Measurements from ENCODE around the gene NUMB.
"Not testable (repeated sequence)": the region's sequence is repeated elsewhere in the genome, so short reads cannot be mapped to it uniquely, and the experiment has no call there.

Gene NUMB

GRCh38 chr14:73324533-73324932, 133.8 kb downstream of the NUMB start:
- Histone ChIP-seq H3K9me3 (ENCODE audit: insufficient read depth, low read length) (no peaks in the 10 kb centered on the region), H3K27me3 (ENCODE audit: low read depth, low read length) (no peaks in the 10 kb centered on the region), H3K36me3 (replicated peaks; ENCODE audit: low read depth, low read length) (no peaks in the 10 kb centered on the region), H3K4me3 (ENCODE audit: low read length) (no peak overlapping the region), H2AFZ (ENCODE audit: low read depth, low read length) (no peak overlapping the region), H3K4me1 (ENCODE audit: low read length) (no peaks in the 10 kb centered on the region), H3K27ac (ENCODE audit: low read length) (no peak overlapping the region), H3K9ac (ENCODE audit: low read length) (no peak overlapping the region), H3K79me2 (ENCODE audit: low read length) (no peaks in the 10 kb centered on the region), H3K4me2 (ENCODE audit: low read length) (no peak overlapping the region), H4K20me1 (ENCODE audit: insufficient read depth, low read length) (no peaks in the 10 kb centered on the region)
- TF ChIP-seq, protein P1, sequence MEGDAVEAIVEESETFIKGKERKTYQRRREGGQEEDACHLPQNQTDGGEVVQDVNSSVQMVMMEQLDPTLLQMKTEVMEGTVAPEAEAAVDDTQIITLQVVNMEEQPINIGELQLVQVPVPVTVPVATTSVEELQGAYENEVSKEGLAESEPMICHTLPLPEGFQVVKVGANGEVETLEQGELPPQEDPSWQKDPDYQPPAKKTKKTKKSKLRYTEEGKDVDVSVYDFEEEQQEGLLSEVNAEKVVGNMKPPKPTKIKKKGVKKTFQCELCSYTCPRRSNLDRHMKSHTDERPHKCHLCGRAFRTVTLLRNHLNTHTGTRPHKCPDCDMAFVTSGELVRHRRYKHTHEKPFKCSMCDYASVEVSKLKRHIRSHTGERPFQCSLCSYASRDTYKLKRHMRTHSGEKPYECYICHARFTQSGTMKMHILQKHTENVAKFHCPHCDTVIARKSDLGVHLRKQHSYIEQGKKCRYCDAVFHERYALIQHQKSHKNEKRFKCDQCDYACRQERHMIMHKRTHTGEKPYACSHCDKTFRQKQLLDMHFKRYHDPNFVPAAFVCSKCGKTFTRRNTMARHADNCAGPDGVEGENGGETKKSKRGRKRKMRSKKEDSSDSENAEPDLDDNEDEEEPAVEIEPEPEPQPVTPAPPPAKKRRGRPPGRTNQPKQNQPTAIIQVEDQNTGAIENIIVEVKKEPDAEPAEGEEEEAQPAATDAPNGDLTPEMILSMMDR (IDR thresholded peaks at IDR 0.05; ENCODE audit: low read depth, low read length), result no peak
- TF ChIP-seq EZH2phosphoT487 (IDR thresholded peaks at IDR 0.05; ENCODE audit: low read depth), result no peak

DNA sequence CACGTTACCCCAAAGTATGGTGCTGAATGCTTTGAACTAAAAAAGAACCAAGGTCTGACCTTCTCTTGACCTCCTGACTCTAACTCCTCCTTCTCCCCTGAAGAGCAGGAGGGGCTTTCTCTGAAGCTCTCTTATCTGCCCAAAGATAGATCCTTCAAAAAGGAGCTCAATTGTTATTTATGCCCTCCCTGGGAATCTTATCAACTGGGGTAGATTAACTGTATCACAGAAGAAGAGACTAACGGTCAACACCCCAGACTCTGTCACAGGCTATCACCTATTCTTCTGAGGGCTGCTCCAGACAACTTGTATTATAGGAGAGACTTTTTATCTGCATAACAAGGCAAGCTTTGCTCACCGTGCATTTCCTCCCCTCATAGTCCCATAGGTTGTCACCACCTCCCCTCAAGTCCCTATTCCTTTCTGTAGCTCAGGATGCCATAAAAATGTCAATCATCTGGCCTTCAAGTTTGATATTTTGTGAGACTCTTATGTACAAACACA, 134.4 kb downstream of the NUMB start:
- H3K4me3 ChIP-seq (ENCODE audit: low read length), result no peak overlapping the region
- TF ChIP-seq EZH2phosphoT487 (IDR thresholded peaks at IDR 0.05; ENCODE audit: low read depth), result no peak
- no peak overlapping the region for H2AFZ ChIP-seq (ENCODE audit: low read depth, low read length)
- no peaks in the 10 kb centered on the region for H3K36me3 ChIP-seq (replicated peaks; ENCODE audit: low read depth, low read length)
- H4K20me1 ChIP-seq (ENCODE audit: insufficient read depth, low read length), result no peaks in the 10 kb centered on the region
- H3K27ac ChIP-seq (ENCODE audit: low read length), result no peak overlapping the region
- no peak overlapping the region for H3K4me2 ChIP-seq (ENCODE audit: low read length)
- no peaks in the 10 kb centered on the region for H3K9me3 ChIP-seq (ENCODE audit: insufficient read depth, low read length)
- H3K27me3 ChIP-seq (ENCODE audit: low read depth, low read length), result no peaks in the 10 kb centered on the region
- H3K9ac ChIP-seq (ENCODE audit: low read length), result no peak overlapping the region
- H3K79me2 ChIP-seq (ENCODE audit: low read length), result no peaks in the 10 kb centered on the region
- H3K4me1 ChIP-seq (ENCODE audit: low read length), result no peaks in the 10 kb centered on the region

DNA sequence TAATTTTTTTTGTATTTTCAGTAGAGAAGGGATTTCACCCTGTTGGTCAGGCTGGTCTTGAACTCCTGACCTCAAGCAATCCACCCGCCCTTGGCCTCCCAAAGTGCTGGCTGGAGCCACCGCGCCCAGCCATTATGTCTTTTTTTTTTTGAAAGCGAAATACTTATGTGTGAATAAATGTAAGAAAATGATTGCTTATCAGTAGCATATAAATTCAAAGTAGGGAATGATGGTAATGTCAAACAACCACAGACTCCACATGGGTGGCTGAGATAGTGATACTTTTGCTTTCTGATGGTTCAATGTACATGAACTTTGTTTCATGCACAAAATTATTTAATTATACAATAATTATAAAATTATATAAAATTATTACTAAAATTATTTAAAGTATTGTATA, 145.2 kb downstream of the NUMB start:
- H3K4me1 ChIP-seq (ENCODE audit: low read length), result peaks cover 15% of the 10 kb centered on the region
- H3K9ac ChIP-seq (ENCODE audit: low read length), result no peak overlapping the region
- H3K27me3 ChIP-seq (ENCODE audit: low read depth, low read length), result no peaks in the 10 kb centered on the region
- H3K9me3 ChIP-seq (ENCODE audit: insufficient read depth, low read length), result no peaks in the 10 kb centered on the region
- no peak overlapping the region for H3K4me3 ChIP-seq (ENCODE audit: low read length)
- H4K20me1 ChIP-seq (ENCODE audit: insufficient read depth, low read length), result no peaks in the 10 kb centered on the region
- H3K4me2 ChIP-seq (ENCODE audit: low read length), result no peak overlapping the region
- H3K36me3 ChIP-seq (replicated peaks; ENCODE audit: low read depth, low read length), result peaks cover 2% of the 10 kb centered on the region
- H3K79me2 ChIP-seq (ENCODE audit: low read length), result no peaks in the 10 kb centered on the region
- H3K27ac ChIP-seq (ENCODE audit: low read length), result no peak overlapping the region
- TF ChIP-seq EZH2phosphoT487 (IDR thresholded peaks at IDR 0.05; ENCODE audit: low read depth), result no peak
- TF ChIP-seq, protein P1 (IDR thresholded peaks at IDR 0.05; ENCODE audit: low read depth, low read length), result no peak
- H2AFZ ChIP-seq (ENCODE audit: low read depth, low read length), result no peak overlapping the region

DNA sequence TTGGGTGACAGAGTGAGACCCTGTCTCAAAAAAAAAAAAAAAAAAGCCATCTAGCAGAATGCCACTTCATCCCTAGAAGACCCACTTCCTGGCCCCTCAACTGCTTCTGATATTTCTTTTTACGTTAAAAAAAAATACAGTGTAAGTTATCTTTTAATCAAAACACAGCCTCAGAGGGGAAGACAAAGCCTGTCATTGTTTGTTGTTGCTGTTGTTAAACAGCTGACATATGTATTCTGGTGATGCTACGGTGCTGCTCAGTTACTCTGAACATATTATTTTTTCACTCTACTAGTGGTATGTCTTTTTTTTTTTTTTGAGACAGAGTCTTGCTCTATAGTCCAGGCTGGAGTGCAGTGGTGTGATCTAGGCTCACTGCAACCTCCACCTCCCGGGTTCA, 145.7 kb downstream of the NUMB start:
- Histone ChIP-seq H3K79me2 (ENCODE audit: low read length) (no peaks in the 10 kb centered on the region), H3K27ac (ENCODE audit: low read length) (no peak overlapping the region), H3K4me1 (ENCODE audit: low read length) (peaks cover 15% of the 10 kb centered on the region), H3K36me3 (replicated peaks; ENCODE audit: low read depth, low read length) (peaks cover 2% of the 10 kb centered on the region), H3K4me2 (ENCODE audit: low read length) (no peak overlapping the region), H3K9ac (ENCODE audit: low read length) (no peak overlapping the region), H4K20me1 (ENCODE audit: insufficient read depth, low read length) (no peaks in the 10 kb centered on the region), H3K27me3 (ENCODE audit: low read depth, low read length) (no peaks in the 10 kb centered on the region), H3K4me3 (ENCODE audit: low read length) (no peak overlapping the region), H2AFZ (ENCODE audit: low read depth, low read length) (no peak overlapping the region), H3K9me3 (ENCODE audit: insufficient read depth, low read length) (no peaks in the 10 kb centered on the region)
- TF ChIP-seq EZH2phosphoT487 (IDR thresholded peaks at IDR 0.05; ENCODE audit: low read depth), result no peak
- TF ChIP-seq, protein P1 (IDR thresholded peaks at IDR 0.05; ENCODE audit: low read depth, low read length), result no peak

- H3K9ac ChIP-seq (ENCODE audit: low read length), result no peak overlapping the region
- H3K27ac ChIP-seq (ENCODE audit: low read length), result no peak overlapping the region
- H3K4me2 ChIP-seq (ENCODE audit: low read length), result peak overlapping the region; percentile 64
- H4K20me1 ChIP-seq (ENCODE audit: insufficient read depth, low read length), result no peaks in the 10 kb centered on the region
- H3K4me1 ChIP-seq (ENCODE audit: low read length), result peaks cover 15% of the 10 kb centered on the region
- no peak for TF ChIP-seq EZH2phosphoT487 (IDR thresholded peaks at IDR 0.05; ENCODE audit: low read depth)
- TF ChIP-seq, protein P1 (IDR thresholded peaks at IDR 0.05; ENCODE audit: low read depth, low read length), result no peak
- H3K9me3 ChIP-seq (ENCODE audit: insufficient read depth, low read length), result no peaks in the 10 kb centered on the region
- H3K79me2 ChIP-seq (ENCODE audit: low read length), result no peaks in the 10 kb centered on the region
- no peaks in the 10 kb centered on the region for H3K36me3 ChIP-seq (replicated peaks; ENCODE audit: low read depth, low read length)
- H3K4me3 ChIP-seq (ENCODE audit: low read length), result peak overlapping the region; percentile 38
- H3K27me3 ChIP-seq (ENCODE audit: low read depth, low read length), result no peaks in the 10 kb centered on the region
- H2AFZ ChIP-seq (ENCODE audit: low read depth, low read length), result no peak overlapping the region
These were observed 146.7 kb downstream of the NUMB start for GRCh38 chr14:73311708-73312030.

- H3K27me3 ChIP-seq (ENCODE audit: low read depth, low read length); H3K4me2 ChIP-seq (ENCODE audit: low read length); H3K9me3 ChIP-seq (ENCODE audit: insufficient read depth, low read length); H3K79me2 ChIP-seq (ENCODE audit: low read length); H3K27ac ChIP-seq (ENCODE audit: low read length); H3K9ac ChIP-seq (ENCODE audit: low read length); H3K4me3 ChIP-seq (ENCODE audit: low read length); H3K36me3 ChIP-seq (replicated peaks; ENCODE audit: low read depth, low read length); H2AFZ ChIP-seq (ENCODE audit: low read depth, low read length); H4K20me1 ChIP-seq (ENCODE audit: insufficient read depth, low read length): not testable (repeated sequence)
- H3K4me1 ChIP-seq (ENCODE audit: low read length), result peaks cover 16% of the 10 kb centered on the region
These were observed 149.1 kb downstream of the NUMB start for GRCh38 chr14:73309207-73309606.

Measured in OCI-LY3 (cell line).